MM.1S (cell line): ENCODE data around the gene PAX6.

ENCODE experiments used
- DNase-seq: peaks from one replicate; pipeline ENCODE4 v3.0.0-alpha.2; 2015
- H2AFZ ChIP-seq: fragments of 300-600 bp; sonication (generic); 2 replicates; pipeline ENCODE4 v1.6.0; 2016; ENCODE audit warnings: antibody characterized with exemption, low read length
- H3F3A ChIP-seq: fragments of 300-600 bp; sonication (generic); 2 replicates; pipeline ENCODE4 v1.6.1; 2016; ENCODE audit warnings: mild to moderate bottlenecking, antibody characterized with exemption, low read length, moderate library complexity, mixed read lengths; ENCODE audit not compliant: insufficient read depth
- H3K27ac ChIP-seq: fragments of 300-600 bp; sonication (generic); 2 replicates; pipeline ENCODE4 v1.5.1; 2016; ENCODE audit warnings: mild to moderate bottlenecking, low read length
- H3K27me3 ChIP-seq: fragments of 300-600 bp; sonication (generic); replicated peaks from 2 replicates; pipeline ENCODE4 v1.6.0; 2016; ENCODE audit warnings: low read length; ENCODE audit not compliant: insufficient read depth
- H3K36me3 ChIP-seq: fragments of 300-600 bp; sonication (generic); replicated peaks from 2 replicates; pipeline ENCODE4 v1.6.1; 2016; ENCODE audit warnings: mild to moderate bottlenecking, low read length, mixed read lengths; ENCODE audit not compliant: insufficient read depth
- H3K4me1 ChIP-seq: fragments of 300-600 bp; sonication (generic); 2 replicates; pipeline ENCODE4 v1.6.1; 2016; ENCODE audit warnings: low read length, mixed read lengths
- H3K4me2 ChIP-seq: fragments of 300-600 bp; sonication (generic); 2 replicates; pipeline ENCODE4 v1.6.0; 2016; ENCODE audit warnings: low read depth, low read length
- H3K4me3 ChIP-seq: fragments of 300-600 bp; sonication (generic); 2 replicates; pipeline ENCODE4 v1.5.1; 2016; ENCODE audit warnings: low read length, mixed read lengths
- H3K79me2 ChIP-seq: fragments of 300-600 bp; sonication (generic); 2 replicates; pipeline ENCODE4 v1.6.1; 2016; ENCODE audit warnings: mixed run types, low read length, mixed read lengths
- H3K9ac ChIP-seq: fragments of 300-600 bp; sonication (generic); 2 replicates; pipeline ENCODE4 v1.6.1; 2016; ENCODE audit warnings: low read length, mixed read lengths
- H3K9me2 ChIP-seq: fragments of 300-600 bp; sonication (generic); replicated peaks from 2 replicates; pipeline ENCODE4 v1.6.1; 2016; ENCODE audit warnings: mild to moderate bottlenecking, low read length, mixed read lengths; ENCODE audit not compliant: insufficient read depth
- H3K9me3 ChIP-seq: fragments of 300-600 bp; sonication (generic); replicated peaks from 2 replicates; pipeline ENCODE4 v1.6.1; 2016; ENCODE audit warnings: mild to moderate bottlenecking, low read length, mixed read lengths; ENCODE audit not compliant: insufficient read depth
- H4K20me1 ChIP-seq: fragments of 300-600 bp; sonication (generic); 2 replicates; pipeline ENCODE4 v1.6.1; 2016; ENCODE audit warnings: mild to moderate bottlenecking, low read length, moderate library complexity, mixed read lengths; ENCODE audit not compliant: insufficient read depth
- CTCF ChIP-seq: fragments of 300-600 bp; sonication (generic); IDR thresholded peaks from 2 replicates; pipeline ENCODE4 v1.5.1; 2016; ENCODE audit warnings: antibody characterized with exemption, low read length, mixed read lengths
- EZH2 ChIP-seq: fragments of 300-600 bp; sonication (generic); optimal IDR thresholded peaks from 2 replicates; pipeline ENCODE3; 2017; ENCODE audit warnings: low read depth, mild to moderate bottlenecking, antibody characterized with exemption, low read length, mixed read lengths
- EZH2phosphoT487 ChIP-seq: fragments of 300-600 bp; sonication (generic); IDR thresholded peaks from 2 replicates; pipeline ENCODE4 v1.6.1; 2018; ENCODE audit warnings: antibody characterized with exemption, low read length

The PAX6 gene

GRCh38 chr11:31810779-31811647 is at the start of gene PAX6:
Gene PAX6 (minus strand): TSS chr11:31811322. CDS start chr11:31806411, 4,911 bp downstream.
- Histone ChIP-seq H3F3A (no peaks in the 10 kb centered on the region), H3K9me2 (no peaks in the 10 kb centered on the region), H3K4me1 (no peaks in the 10 kb centered on the region), H3K36me3 (no peaks in the 10 kb centered on the region), H4K20me1 (no peaks in the 10 kb centered on the region), H3K4me3 (no peak within 1 kb of the TSS), H3K27ac (no peak within 1 kb of the TSS), H3K9me3 (no peaks in the 10 kb centered on the region), H3K27me3 (peaks cover 87% of the 10 kb centered on the region), H2AFZ (no peak within 1 kb of the TSS), H3K4me2 (peak within 1 kb of the TSS; percentile 32; the same call in 1 of the 2 replicates), H3K9ac (no peak within 1 kb of the TSS), H3K79me2 (no peaks in the 10 kb centered on the region)
- DNase-seq = peak; percentile 3
- TF ChIP-seq EZH2 (no peak), CTCF (no peak), EZH2phosphoT487 (no peak)

GRCh38 chr11:31860391-31860790 is 49.3 kb upstream of the PAX6 start:
- no peak overlapping the region for H2AFZ ChIP-seq
- no peaks in the 10 kb centered on the region for H3K9me2 ChIP-seq
- no peaks in the 10 kb centered on the region for H3K36me3 ChIP-seq
- H3K4me2 ChIP-seq = no peak overlapping the region
- no peaks in the 10 kb centered on the region for H3K27me3 ChIP-seq
- H3F3A ChIP-seq = no peaks in the 10 kb centered on the region
- no peaks in the 10 kb centered on the region for H3K4me1 ChIP-seq
- no peak overlapping the region for H3K9ac ChIP-seq
- H3K79me2 ChIP-seq = no peaks in the 10 kb centered on the region
- DNase-seq = no peak
- H3K4me3 ChIP-seq = no peak overlapping the region
- no peaks in the 10 kb centered on the region for H4K20me1 ChIP-seq
- no peaks in the 10 kb centered on the region for H3K9me3 ChIP-seq
- TF ChIP-seq EZH2phosphoT487 (no peak), CTCF (no peak), EZH2 (no peak)
- no peak overlapping the region for H3K27ac ChIP-seq

GRCh38 chr11:31856248-31856647 is 45.1 kb upstream of the PAX6 start:
- no peaks in the 10 kb centered on the region for H3K4me1 ChIP-seq
- no peaks in the 10 kb centered on the region for H3K36me3 ChIP-seq
- H2AFZ ChIP-seq = no peak overlapping the region
- DNase-seq = no peak
- no peak overlapping the region for H3K4me2 ChIP-seq
- no peaks in the 10 kb centered on the region for H4K20me1 ChIP-seq
- H3K9me3 ChIP-seq = no peaks in the 10 kb centered on the region
- H3K4me3 ChIP-seq = no peak overlapping the region
- H3K9ac ChIP-seq = no peak overlapping the region
- H3K27ac ChIP-seq = no peak overlapping the region
- H3F3A ChIP-seq = no peaks in the 10 kb centered on the region
- no peak for TF ChIP-seq EZH2
- no peak for TF ChIP-seq CTCF
- TF ChIP-seq EZH2phosphoT487 = no peak
- H3K27me3 ChIP-seq = no peaks in the 10 kb centered on the region
- no peaks in the 10 kb centered on the region for H3K9me2 ChIP-seq
- no peaks in the 10 kb centered on the region for H3K79me2 ChIP-seq
